HCT116 (cell line): ENCODE measurements around the gene NPEPL1. TPM values are rescaled to one million over a fixed set of nuclear protein-coding genes. Genes with fewer than 3 reads are reported as not detected.

Source experiments
- ATAC-seq: fragments of 200-7000 bp; cut with Tn5 transposase; 2 replicates; pipeline ENCODE4 v1.9.1; 2020; ENCODE audit warnings: mild to moderate bottlenecking, moderate library complexity
- BruUV-seq: library from RNA; stranded (reverse); fragments of 400-500 nt; replicated peaks from 2 replicates; lab custom pipeline; 2021; lab: Mats Ljungman, UMichigan
- CTCF ChIA-PET: fragments of 300-600 bp; sonication (Branson Sonifier 250); formaldehyde crosslinking; loops from one replicate; lab custom pipeline; 2021; ENCODE audit warnings: antibody characterized with exemption; lab: Charles Lee
- POLR2A ChIA-PET: fragments of 300-600, 350-600 bp; sonication (Branson Sonifier 250); formaldehyde crosslinking; loops from one replicate; lab custom pipeline; 2021; ENCODE audit warnings: antibody characterized with exemption; lab: Charles Lee
- RAD21 ChIA-PET, 2 experiments: fragments of 300-600 bp; sonication (Branson Sonifier 250); formaldehyde crosslinking; loops; one replicate each; lab custom pipeline; 2023; ENCODE audit warnings: low total read pairs in 2 of 2; ENCODE audit not compliant: uncharacterized antibody in 2 of 2, unreplicated experiment in 2 of 2, low non-redundant PET in 1 of 2; lab: Charles Lee
- DNase-seq: peaks from one replicate; pipeline ENCODE4 v3.0.0-alpha.2; 2010; ENCODE audit warnings: low read depth, low spot score
- H2AFZ ChIP-seq: fragments of 200-600 bp; shearing (Covaris generic), sonication (generic); 2 replicates; pipeline ENCODE4 v1.6.1; 2017; ENCODE audit warnings: low read depth, mixed run types, mixed read lengths, antibody characterized with exemption, low read length; ENCODE audit not compliant: poor library complexity, severe bottlenecking
- H3K27ac ChIP-seq: 2 replicates; pipeline ENCODE4 v1.5.1; 2012; ENCODE audit warnings: low read depth, low read length
- H3K27me3 ChIP-seq: fragments of 200-600 bp; sonication (generic); 2 replicates; pipeline ENCODE4 v1.6.1; 2016; ENCODE audit warnings: mixed run types, low read length, mixed read lengths; ENCODE audit not compliant: insufficient read depth
- H3K36me3 ChIP-seq, 2 experiments: fragments of 200-500 bp in 1 of 2; fragments of 200-600 bp in 1 of 2; sonication (Bioruptor generic) in 1 of 2; sonication (generic) in 1 of 2; 2 replicates each; pipeline versions ENCODE4 v1.5.1 to v1.6.1; 2014 to 2016; ENCODE audit warnings: low read length in 2 of 2, inconsistent platforms in 1 of 2, mixed read lengths in 1 of 2, mixed run types in 1 of 2; ENCODE audit not compliant: insufficient read depth in 2 of 2, control insufficient read depth in 1 of 2
- H3K4me1 ChIP-seq, 2 experiments: fragments of 200-600 bp in 1 of 2; sonication (generic) in 1 of 2; 2 replicates each; pipeline versions ENCODE4 v1.5.1 to v1.6.1; 2012 to 2017; ENCODE audit warnings: low read length in 2 of 2, inconsistent platforms in 1 of 2, mild to moderate bottlenecking in 1 of 2, mixed read lengths in 1 of 2, mixed run types in 1 of 2, moderate library complexity in 1 of 2; ENCODE audit not compliant: insufficient read depth in 2 of 2, control insufficient read depth in 1 of 2
- H3K4me2 ChIP-seq: fragments of 200-600 bp; sonication (generic); 2 replicates; pipeline ENCODE4 v1.6.1; 2017; ENCODE audit warnings: mixed run types, low read length, mixed read lengths
- H3K4me3 ChIP-seq, 2 experiments: fragments of 200-600 bp in 1 of 2; sonication (generic) in 1 of 2; replicated peaks in 1 of 2; 2 replicates each; pipeline ENCODE4 v1.5.1; 2011 to 2016; ENCODE audit warnings: low read length in 2 of 2, control low read depth in 1 of 2, low read depth in 1 of 2, mild to moderate bottlenecking in 1 of 2, mixed read lengths in 1 of 2, mixed run types in 1 of 2
- H3K79me2 ChIP-seq: fragments of 200-600 bp; sonication (generic); 2 replicates; pipeline ENCODE4 v1.6.1; 2017; ENCODE audit warnings: mild to moderate bottlenecking, mixed run types, low read length, moderate library complexity, mixed read lengths; ENCODE audit not compliant: insufficient read depth
- H3K9ac ChIP-seq: fragments of 200-600 bp; sonication (generic); 2 replicates; pipeline ENCODE4 v1.6.1; 2016; ENCODE audit warnings: low read length, mixed read lengths
- H3K9me2 ChIP-seq: fragments of 200-600 bp; sonication (generic), shearing (Covaris generic); 2 replicates; pipeline ENCODE4 v1.6.1; 2017; ENCODE audit warnings: mixed run types, mild to moderate bottlenecking, moderate library complexity; ENCODE audit not compliant: insufficient read depth
- H3K9me3 ChIP-seq, 2 experiments: fragments of 200-500 bp in 1 of 2; fragments of 200-600 bp in 1 of 2; sonication (Bioruptor generic) in 1 of 2; sonication (generic) in 1 of 2; 2 replicates each; pipeline ENCODE4 v1.6.1; 2014 to 2017; ENCODE audit warnings: low read length in 2 of 2, mixed read lengths in 2 of 2, inconsistent platforms in 1 of 2, low read depth in 1 of 2, mild to moderate bottlenecking in 1 of 2, mixed run types in 1 of 2, moderate library complexity in 1 of 2; ENCODE audit not compliant: control insufficient read depth in 1 of 2, insufficient read depth in 1 of 2
- H4K20me1 ChIP-seq: fragments of 200-600 bp; sonication (generic), shearing (Covaris generic); 2 replicates; pipeline ENCODE4 v1.6.1; 2017; ENCODE audit warnings: mixed run types, mild to moderate bottlenecking, moderate library complexity; ENCODE audit not compliant: insufficient read depth
- ATF3 ChIP-seq: IDR thresholded peaks from 2 replicates; pipeline ENCODE4 v1.6.1; 2012
- CEBPB ChIP-seq: IDR thresholded peaks from 2 replicates; pipeline ENCODE4 v1.6.1; 2012; ENCODE audit warnings: low read depth
- CTCF ChIP-seq, 3 experiments: fragments of 200-600 bp in 1 of 3; sonication (generic) in 1 of 3; IDR thresholded peaks in 2 of 3; conservative IDR thresholded peaks in 1 of 3; 2 replicates each; pipeline ENCODE4 v1.5.1; 2012 to 2017; ENCODE audit warnings: low read depth in 2 of 3, low read length in 2 of 3, antibody characterized with exemption in 1 of 3, borderline replicate concordance in 1 of 3, control low read depth in 1 of 3, mild to moderate bottlenecking in 1 of 3, mixed read lengths in 1 of 3, mixed run types in 1 of 3, moderate library complexity in 1 of 3; ENCODE audit not compliant: insufficient read depth in 1 of 3
- ELF1 ChIP-seq: IDR thresholded peaks from 2 replicates; pipeline ENCODE4 v1.6.1; 2012; ENCODE audit warnings: low read depth, borderline replicate concordance
- EZH2 ChIP-seq: fragments of 200-600 bp; sonication (generic); IDR thresholded peaks from 2 replicates; pipeline ENCODE4 v1.6.1; 2017; ENCODE audit warnings: antibody characterized with exemption, mixed run types
- EZH2phosphoT487 ChIP-seq: fragments of 200-600 bp; IDR thresholded peaks from 2 replicates; pipeline ENCODE4 v1.6.1; 2018; ENCODE audit warnings: antibody characterized with exemption, borderline replicate concordance
- FOSL1 ChIP-seq: IDR thresholded peaks from 2 replicates; pipeline ENCODE4 v1.6.1; 2012; ENCODE audit warnings: low read depth
- JUND ChIP-seq: IDR thresholded peaks from 2 replicates; pipeline ENCODE4 v1.6.1; 2012
- MAX ChIP-seq: IDR thresholded peaks from 2 replicates; pipeline ENCODE4 v1.6.1; 2012
- POLR2A ChIP-seq: IDR thresholded peaks from 2 replicates; pipeline ENCODE4 v1.7.0; 2011; ENCODE audit warnings: borderline replicate concordance; ENCODE audit not compliant: insufficient read depth, insufficient read length; ENCODE audit errors: extremely low read depth
- POLR2AphosphoS5 ChIP-seq: IDR thresholded peaks from 2 replicates; pipeline ENCODE4 v1.6.1; 2011; ENCODE audit warnings: mild to moderate bottlenecking, low read depth, low read length, moderate library complexity
- RAD21 ChIP-seq: IDR thresholded peaks from 2 replicates; pipeline ENCODE4 v1.6.1; 2012; ENCODE audit warnings: low read depth, mild to moderate bottlenecking
- REST ChIP-seq: IDR thresholded peaks from 2 replicates; pipeline ENCODE4 v1.6.1; 2012; ENCODE audit warnings: low read depth
- SP1 ChIP-seq: IDR thresholded peaks from 2 replicates; pipeline ENCODE4 v1.6.1; 2012; ENCODE audit warnings: low read depth
- SRF ChIP-seq: IDR thresholded peaks from 2 replicates; pipeline ENCODE4 v1.6.1; 2012; ENCODE audit warnings: low read depth
- TCF7L2 ChIP-seq: IDR thresholded peaks from 2 replicates; pipeline ENCODE4 v1.7.0; 2011; ENCODE audit warnings: borderline replicate concordance, inconsistent platforms; ENCODE audit not compliant: insufficient read depth, insufficient read length; ENCODE audit errors: extremely low read depth
- YY1 ChIP-seq: IDR thresholded peaks from 2 replicates; pipeline ENCODE4 v1.6.1; 2011; ENCODE audit warnings: low read length, low read depth, moderate library complexity, mild to moderate bottlenecking; ENCODE audit not compliant: insufficient replicate concordance; ENCODE audit errors: extremely low read depth
- ZBTB33 ChIP-seq: IDR thresholded peaks from 2 replicates; pipeline ENCODE4 v1.6.1; 2011; ENCODE audit warnings: mild to moderate bottlenecking, low read length, moderate library complexity; ENCODE audit not compliant: insufficient replicate concordance; ENCODE audit errors: extremely low read depth
- ZFX ChIP-seq: fragments of 450-650 bp; IDR thresholded peaks from 2 replicates; pipeline ENCODE4 v1.6.1; 2017
- ZNF274 ChIP-seq: fragments of 200-500 bp; sonication (Bioruptor generic); IDR thresholded peaks from 2 replicates; pipeline ENCODE4 v1.6.1; 2014; ENCODE audit warnings: mild to moderate bottlenecking, low read depth, low read length, inconsistent platforms
- intact Hi-C: fragments of 100-400 bp; cut with micrococcal nuclease; formaldehyde crosslinking; loops from 2 replicates; pipeline ENCODE4 v1.10.0; 2022
- total RNA-seq: library from RNA; stranded (reverse); gene quantifications from one replicate; pipeline ENCODE4 v1.2.1, GENCODE V29; 2021; ENCODE audit not compliant: unreplicated experiment

The NPEPL1 gene
- total RNA-seq, 1 experiment from 2014 or later: 16.6 TPM

- no TSS peak for BruUV-seq
Observed at GRCh38 chr20:58670659-58671058, 21.9 kb upstream of the NPEPL1 start.

More at GRCh38 chr20:58670659-58671058, 21.9 kb upstream of the NPEPL1 start:
- ATAC-seq (no peak), DNase-seq (no peak)
- intact Hi-C loops: no loop called here
- H3K4me2 ChIP-seq: no peak overlapping the region
- no peak overlapping the region for H3K9ac ChIP-seq
- no peaks in the 10 kb centered on the region for H3K9me2 ChIP-seq
- ChIA-PET RAD21 (no interaction called here), POLR2A (no interaction called here), CTCF (no interaction called here)
- no peak overlapping the region for H2AFZ ChIP-seq
- H4K20me1 ChIP-seq: no peaks in the 10 kb centered on the region
- TF ChIP-seq TCF7L2: no peak
- TF ChIP-seq YY1: no peak
- TF ChIP-seq SP1: no peak
- TF ChIP-seq CTCF (IDR thresholded peaks at IDR 0.05 in 2 of 3, conservative IDR thresholded peaks at IDR 0.05 in 1 of 3; ENCODE audit: borderline replicate concordance in 1 of 3, insufficient read depth in 1 of 3, low read depth in 2 of 3, low read length in 2 of 3): no peak
- no peak for TF ChIP-seq JUND
- no peak for TF ChIP-seq ZBTB33
- no peak for TF ChIP-seq POLR2A
- TF ChIP-seq ELF1: no peak
- no peak for TF ChIP-seq EZH2
- no peak for TF ChIP-seq ATF3
- TF ChIP-seq ZNF274: no peak
- TF ChIP-seq RAD21: no peak
- no peak for TF ChIP-seq POLR2AphosphoS5
- TF ChIP-seq REST: no peak
- TF ChIP-seq SRF: no peak
- no peak for TF ChIP-seq ZFX
- no peak for TF ChIP-seq MAX
- TF ChIP-seq CEBPB: no peak
- TF ChIP-seq EZH2phosphoT487: no peak
- TF ChIP-seq FOSL1: no peak
- H3K36me3 ChIP-seq: peaks cover 33 to 58% of the 10 kb centered on the region in 2 experiments; a peak in 3 of 4 replicates
- no peaks in the 10 kb centered on the region for H3K9me3 ChIP-seq
- no peak overlapping the region for H3K4me3 ChIP-seq
- no peak overlapping the region for H3K27ac ChIP-seq
- H3K4me1 ChIP-seq: no peaks in the 10 kb centered on the region
- peaks cover 27% of the 10 kb centered on the region for H3K79me2 ChIP-seq
- H3K27me3 ChIP-seq: no peaks in the 10 kb centered on the region
